ENCODE data around the gene LIME1. TPM values are rescaled to one million over a fixed set of nuclear protein-coding genes. Genes with fewer than 3 reads are reported as not detected.

The LIME1 gene
- total and polyA plus RNA-seq, 9 of the 15 experiments (the other 6 are each of a cell fraction or from before 2014, with no cell fraction given): 0.11 to 17.1 (median 2.8) TPM; not detected in 2

DNA sequence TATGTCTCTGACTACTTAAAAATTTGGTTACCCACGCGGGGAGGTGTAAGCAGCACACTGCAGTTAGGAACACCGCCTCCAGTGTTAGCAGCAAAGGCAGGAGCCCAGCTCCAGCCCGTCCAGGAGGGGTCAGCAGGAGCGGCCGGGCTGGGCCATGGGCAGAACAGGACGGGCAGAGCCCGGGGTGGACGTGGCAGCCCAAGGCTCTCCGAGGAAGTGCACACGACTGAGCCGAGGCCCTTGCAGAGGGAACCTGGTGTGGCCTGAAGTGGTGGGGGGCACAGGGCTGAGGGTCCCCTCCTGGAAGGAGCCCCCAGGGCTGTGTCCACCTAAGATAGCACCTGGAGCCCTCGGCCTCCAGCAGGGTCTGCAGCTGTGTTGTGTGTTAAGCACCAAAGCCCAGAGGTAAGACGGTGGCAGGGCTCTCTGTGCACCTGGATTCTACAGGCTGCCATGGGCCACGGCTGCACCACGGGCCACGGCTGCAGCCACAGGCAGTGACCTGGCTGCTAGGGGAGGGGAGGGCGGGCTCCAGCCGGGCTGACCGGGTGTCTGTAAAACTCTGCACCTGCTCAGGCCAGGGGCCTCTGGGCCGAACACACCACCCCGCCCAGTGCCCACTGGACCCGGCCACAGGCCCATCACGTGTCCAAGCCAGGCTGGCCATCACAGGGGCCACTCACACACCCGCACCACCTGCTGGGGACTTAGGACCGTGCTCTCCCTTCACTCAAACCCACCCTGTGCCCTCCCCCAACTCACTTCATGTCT lies 9.7 kb downstream of the LIME1 start:
- CTCF ChIA-PET (ENCODE audit: low intra/inter-chr PET ratio): no interaction called here
- TF ChIP-seq, protein P1, sequence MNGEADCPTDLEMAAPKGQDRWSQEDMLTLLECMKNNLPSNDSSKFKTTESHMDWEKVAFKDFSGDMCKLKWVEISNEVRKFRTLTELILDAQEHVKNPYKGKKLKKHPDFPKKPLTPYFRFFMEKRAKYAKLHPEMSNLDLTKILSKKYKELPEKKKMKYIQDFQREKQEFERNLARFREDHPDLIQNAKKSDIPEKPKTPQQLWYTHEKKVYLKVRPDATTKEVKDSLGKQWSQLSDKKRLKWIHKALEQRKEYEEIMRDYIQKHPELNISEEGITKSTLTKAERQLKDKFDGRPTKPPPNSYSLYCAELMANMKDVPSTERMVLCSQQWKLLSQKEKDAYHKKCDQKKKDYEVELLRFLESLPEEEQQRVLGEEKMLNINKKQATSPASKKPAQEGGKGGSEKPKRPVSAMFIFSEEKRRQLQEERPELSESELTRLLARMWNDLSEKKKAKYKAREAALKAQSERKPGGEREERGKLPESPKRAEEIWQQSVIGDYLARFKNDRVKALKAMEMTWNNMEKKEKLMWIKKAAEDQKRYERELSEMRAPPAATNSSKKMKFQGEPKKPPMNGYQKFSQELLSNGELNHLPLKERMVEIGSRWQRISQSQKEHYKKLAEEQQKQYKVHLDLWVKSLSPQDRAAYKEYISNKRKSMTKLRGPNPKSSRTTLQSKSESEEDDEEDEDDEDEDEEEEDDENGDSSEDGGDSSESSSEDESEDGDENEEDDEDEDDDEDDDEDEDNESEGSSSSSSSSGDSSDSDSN (IDR thresholded peaks at IDR 0.05; ENCODE audit: borderline replicate concordance in 1 of 2, low read depth in 2 of 2, low read length in 2 of 2): no peak
- TF ChIP-seq, protein P2, sequence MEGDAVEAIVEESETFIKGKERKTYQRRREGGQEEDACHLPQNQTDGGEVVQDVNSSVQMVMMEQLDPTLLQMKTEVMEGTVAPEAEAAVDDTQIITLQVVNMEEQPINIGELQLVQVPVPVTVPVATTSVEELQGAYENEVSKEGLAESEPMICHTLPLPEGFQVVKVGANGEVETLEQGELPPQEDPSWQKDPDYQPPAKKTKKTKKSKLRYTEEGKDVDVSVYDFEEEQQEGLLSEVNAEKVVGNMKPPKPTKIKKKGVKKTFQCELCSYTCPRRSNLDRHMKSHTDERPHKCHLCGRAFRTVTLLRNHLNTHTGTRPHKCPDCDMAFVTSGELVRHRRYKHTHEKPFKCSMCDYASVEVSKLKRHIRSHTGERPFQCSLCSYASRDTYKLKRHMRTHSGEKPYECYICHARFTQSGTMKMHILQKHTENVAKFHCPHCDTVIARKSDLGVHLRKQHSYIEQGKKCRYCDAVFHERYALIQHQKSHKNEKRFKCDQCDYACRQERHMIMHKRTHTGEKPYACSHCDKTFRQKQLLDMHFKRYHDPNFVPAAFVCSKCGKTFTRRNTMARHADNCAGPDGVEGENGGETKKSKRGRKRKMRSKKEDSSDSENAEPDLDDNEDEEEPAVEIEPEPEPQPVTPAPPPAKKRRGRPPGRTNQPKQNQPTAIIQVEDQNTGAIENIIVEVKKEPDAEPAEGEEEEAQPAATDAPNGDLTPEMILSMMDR (IDR thresholded peaks at IDR 0.05 in 2 of 3, conservative IDR thresholded peaks at IDR 0.05 in 1 of 3; ENCODE audit: insufficient read depth in 2 of 3, low read depth in 1 of 3, low read length in 3 of 3): 0 out of 6 replicates have a peak, but pooled peaks of 1 of the 3 experiments have one; percentile 8
- TF ChIP-seq RBFOX2 (IDR thresholded peaks at IDR 0.05; ENCODE audit: low read depth, low read length) (0 out of 2 replicates have a peak, but pooled peaks have one; percentile 16), POLR2G (IDR thresholded peaks at IDR 0.05; ENCODE audit: low read depth, low read length) (peak; percentile 62), RBM22 (IDR thresholded peaks at IDR 0.05; ENCODE audit: low read depth, low read length, poor library complexity, severe bottlenecking) (peak; percentile 55), FIP1L1 (IDR thresholded peaks at IDR 0.05; ENCODE audit: low read depth, low read length, poor library complexity, severe bottlenecking) (peak; percentile 30)
- TF ChIP-seq, protein P3, sequence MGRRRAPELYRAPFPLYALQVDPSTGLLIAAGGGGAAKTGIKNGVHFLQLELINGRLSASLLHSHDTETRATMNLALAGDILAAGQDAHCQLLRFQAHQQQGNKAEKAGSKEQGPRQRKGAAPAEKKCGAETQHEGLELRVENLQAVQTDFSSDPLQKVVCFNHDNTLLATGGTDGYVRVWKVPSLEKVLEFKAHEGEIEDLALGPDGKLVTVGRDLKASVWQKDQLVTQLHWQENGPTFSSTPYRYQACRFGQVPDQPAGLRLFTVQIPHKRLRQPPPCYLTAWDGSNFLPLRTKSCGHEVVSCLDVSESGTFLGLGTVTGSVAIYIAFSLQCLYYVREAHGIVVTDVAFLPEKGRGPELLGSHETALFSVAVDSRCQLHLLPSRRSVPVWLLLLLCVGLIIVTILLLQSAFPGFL (CRISPR knock-in tag; IDR thresholded peaks at IDR 0.05): no peak
- TF ChIP-seq, protein P4, sequence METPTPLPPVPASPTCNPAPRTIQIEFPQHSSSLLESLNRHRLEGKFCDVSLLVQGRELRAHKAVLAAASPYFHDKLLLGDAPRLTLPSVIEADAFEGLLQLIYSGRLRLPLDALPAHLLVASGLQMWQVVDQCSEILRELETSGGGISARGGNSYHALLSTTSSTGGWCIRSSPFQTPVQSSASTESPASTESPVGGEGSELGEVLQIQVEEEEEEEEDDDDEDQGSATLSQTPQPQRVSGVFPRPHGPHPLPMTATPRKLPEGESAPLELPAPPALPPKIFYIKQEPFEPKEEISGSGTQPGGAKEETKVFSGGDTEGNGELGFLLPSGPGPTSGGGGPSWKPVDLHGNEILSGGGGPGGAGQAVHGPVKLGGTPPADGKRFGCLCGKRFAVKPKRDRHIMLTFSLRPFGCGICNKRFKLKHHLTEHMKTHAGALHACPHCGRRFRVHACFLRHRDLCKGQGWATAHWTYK (CRISPR knock-in tag; IDR thresholded peaks at IDR 0.05): peak; percentile 95

More for the DNA sequence above, 9.7 kb downstream of the LIME1 start:
- no TSS peak for BruUV-seq (replicated peaks)
- no peak overlapping the region for H3K4me3 ChIP-seq
- no peaks in the 10 kb centered on the region for H3K9me1 ChIP-seq (ENCODE audit: control insufficient read depth, insufficient read depth, low read length)
- no peak overlapping the region for H2AFZ ChIP-seq (ENCODE audit: low read depth, low read length)
- no peaks in the 10 kb centered on the region; the same call in 1 of the 2 replicates for H4K20me1 ChIP-seq (replicated peaks; ENCODE audit: control insufficient read depth, insufficient read depth, low read length)
- intact Hi-C loops (cut with micrococcal nuclease): no loop called here
- no peak overlapping the region for H3K27ac ChIP-seq (ENCODE audit: extremely low read depth, low read depth, low read length)
- POLR2A ChIA-PET: interaction anchor here (1.4 kb wide), 1 partner anchor 40 kb away, joined by 5 read pairs; no protein-coding TSS in a partner anchor
- H3K27me3 ChIP-seq (ENCODE audit: control insufficient read depth in 2 of 2, insufficient read depth in 2 of 2, low read length in 2 of 2): no peaks in the 10 kb centered on the region
- no peaks in the 10 kb centered on the region for H3K9me3 ChIP-seq (replicated peaks; ENCODE audit: control insufficient read depth, insufficient read depth, low read depth, low read length)
- peaks cover 12 to 69% of the 10 kb centered on the region in 2 experiments for H3K4me1 ChIP-seq (replicated peaks in 1 of 2; ENCODE audit: control insufficient read depth in 2 of 2, insufficient read depth in 2 of 2, low read length in 2 of 2)
- peaks cover 6% of the 10 kb centered on the region; the same call in 2 of the 3 replicates for H3K79me2 ChIP-seq (ENCODE audit: control insufficient read depth, insufficient read depth, low read length)
- H3K36me3 ChIP-seq (ENCODE audit: control insufficient read depth, insufficient read depth, low read length): peaks cover 28% of the 10 kb centered on the region; the same call in 1 of the 3 replicates
- in situ Hi-C loops (cut with MboI): no loop called here
- WGBS (ENCODE audit: insufficient coverage, low coverage, missing lambda C conversion rate): 74% methylated on average over 23 of the region's 26 CpGs
- DNase-seq (ENCODE audit: extremely low read depth in 1 of 4, low spot score in 3 of 4) (no peak), ATAC-seq (0 out of 3 replicates have a peak, but pooled peaks have one; percentile 9), FAIRE-seq (no peak)
- H3K9ac ChIP-seq (ENCODE audit: insufficient read depth in 1 of 2, low read depth in 2 of 2, low read length in 2 of 2): no peak overlapping the region
- H3K4me2 ChIP-seq (ENCODE audit: insufficient read depth, low read length): no peak overlapping the region
